HG02970 (cell line): ENCODE measurements around the gene BDKRB2.

Experiments used
- ATAC-seq: cut with Tn5 transposase; IDR thresholded peaks from one replicate; pipeline ENCODE4 v1.9.1; 2021; ENCODE audit warnings: mild to moderate bottlenecking, moderate library complexity, moderate number of reproducible peaks; ENCODE audit not compliant: unreplicated experiment, low FRiP score

BDKRB2 gene

GRCh38 chr14:96197163-96197852, 7.3 kb upstream of the BDKRB2 start:
- no peak for ATAC-seq

GRCh38 chr14:96197969-96198368, 6.7 kb upstream of the BDKRB2 start:
- ATAC-seq = no peak

GRCh38 chr14:96198430-96199130, 6.1 kb upstream of the BDKRB2 start:
- no peak for ATAC-seq

GRCh38 chr14:96201157-96201556, 3.5 kb upstream of the BDKRB2 start:
- ATAC-seq = no peak

GRCh38 chr14:96201965-96202364, 2.7 kb upstream of the BDKRB2 start:
- ATAC-seq = no peak

GRCh38 chr14:96202441-96203094, 2.1 kb upstream of the BDKRB2 start:
- ATAC-seq = no peak

GRCh38 chr14:96203116-96203515, 1.5 kb upstream of the BDKRB2 start:
- ATAC-seq = no peak

GRCh38 chr14:96203635-96204034, 1.0 kb upstream of the BDKRB2 start:
- ATAC-seq = no peak

GRCh38 chr14:96205059-96205977, 679 bp downstream of the BDKRB2 start:
- ATAC-seq = no peak

- no peak for ATAC-seq
These were observed 1.3 kb downstream of the BDKRB2 start for GRCh38 chr14:96205978-96206360.

- no peak for ATAC-seq
These were observed 1.8 kb downstream of the BDKRB2 start for GRCh38 chr14:96206461-96206860.

GRCh38 chr14:96207686-96208085, 3.0 kb downstream of the BDKRB2 start:
- ATAC-seq = no peak

GRCh38 chr14:96208739-96209138, 4.1 kb downstream of the BDKRB2 start:
- ATAC-seq = no peak

GRCh38 chr14:96212140-96212539, 7.5 kb downstream of the BDKRB2 start:
- ATAC-seq = no peak

GRCh38 chr14:96212896-96213295, 8.3 kb downstream of the BDKRB2 start:
- ATAC-seq = no peak

GRCh38 chr14:96213871-96214465, 9.3 kb downstream of the BDKRB2 start:
- no peak for ATAC-seq

GRCh38 chr14:96214793-96215192, 10.2 kb downstream of the BDKRB2 start:
- ATAC-seq = no peak

GRCh38 chr14:96215452-96216244, 11.0 kb downstream of the BDKRB2 start:
- no peak for ATAC-seq

GRCh38 chr14:96216627-96217026, 12.0 kb downstream of the BDKRB2 start:
- no peak for ATAC-seq
